ENCODE data around the gene LMBRD2. TPM values are rescaled to one million over a fixed set of nuclear protein-coding genes. Genes with fewer than 3 reads are reported as not detected.

LMBRD2 gene
- polyA plus RNA-seq, 3 donors, result 2.1 to 6.4 (median 2.3) TPM

- H3K36me3 Mint-ChIP-seq, result peaks cover 82 to 95% of the 10 kb centered on the region in 2 donors
Measured at GRCh38 chr5:36170832-36171424, 19.2 kb upstream of the LMBRD2 start.

DNA sequence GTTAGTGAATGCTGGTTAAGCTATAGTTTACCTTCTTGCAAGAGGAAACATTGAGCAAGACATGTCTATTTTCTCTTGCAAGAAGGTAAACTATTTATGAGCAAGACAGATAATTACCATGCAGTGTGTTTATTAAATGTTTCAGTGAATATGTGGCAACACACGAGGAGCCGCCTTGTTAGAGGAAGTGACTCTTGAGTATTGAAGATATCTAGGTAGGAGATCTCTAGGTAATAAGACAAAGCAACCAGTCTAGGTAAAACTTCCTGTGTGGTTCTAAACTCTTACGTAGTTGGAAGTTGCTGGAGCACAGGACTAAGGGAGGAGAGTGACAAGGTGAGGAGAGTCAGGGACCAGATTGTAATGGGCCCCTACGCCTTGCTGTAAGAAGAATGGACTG is 17.1 kb upstream of the LMBRD2 start:
- Histone ChIP-seq H3K4me2 (replicated peaks; ENCODE audit: extremely low read depth, low read length, poor library complexity, severe bottlenecking) (no peak overlapping the region), H3K27ac (ENCODE audit: low read depth in 1 of 2, low read length in 2 of 2) (no peak overlapping the region), H3K9me3 (replicated peaks in 1 of 2; ENCODE audit: control insufficient read depth in 1 of 2, insufficient read depth in 1 of 2, low read length in 2 of 2) (no peaks in the 10 kb centered on the region), H3K79me2 (ENCODE audit: insufficient read depth, low read length) (peaks cover 17% of the 10 kb centered on the region), H3K27me3 (ENCODE audit: control insufficient read depth in 2 of 2, insufficient read depth in 2 of 2, low read length in 2 of 2) (no peaks in the 10 kb centered on the region), H3K36me3 (replicated peaks in 1 of 2; ENCODE audit: control insufficient read depth in 1 of 2, insufficient read depth in 2 of 2, low read length in 2 of 2) (peaks cover 89 to 100% of the 10 kb centered on the region in 2 donors), H4K20me1 (ENCODE audit: insufficient read depth, low read length) (no peaks in the 10 kb centered on the region), H3K4me1 (ENCODE audit: control insufficient read depth in 1 of 2, insufficient read depth in 2 of 2, low read length in 2 of 2) (no peaks in the 10 kb centered on the region), H2AFZ (ENCODE audit: insufficient read depth, low read depth, low read length, poor library complexity, severe bottlenecking) (no peak overlapping the region), H3K9ac (ENCODE audit: insufficient read depth, low read length, poor library complexity, severe bottlenecking) (no peak overlapping the region), H3K4me3 (replicated peaks in 1 of 3; ENCODE audit: low read depth in 2 of 3, low read length in 3 of 3) (no peak overlapping the region)
- TF ChIP-seq, protein P1, sequence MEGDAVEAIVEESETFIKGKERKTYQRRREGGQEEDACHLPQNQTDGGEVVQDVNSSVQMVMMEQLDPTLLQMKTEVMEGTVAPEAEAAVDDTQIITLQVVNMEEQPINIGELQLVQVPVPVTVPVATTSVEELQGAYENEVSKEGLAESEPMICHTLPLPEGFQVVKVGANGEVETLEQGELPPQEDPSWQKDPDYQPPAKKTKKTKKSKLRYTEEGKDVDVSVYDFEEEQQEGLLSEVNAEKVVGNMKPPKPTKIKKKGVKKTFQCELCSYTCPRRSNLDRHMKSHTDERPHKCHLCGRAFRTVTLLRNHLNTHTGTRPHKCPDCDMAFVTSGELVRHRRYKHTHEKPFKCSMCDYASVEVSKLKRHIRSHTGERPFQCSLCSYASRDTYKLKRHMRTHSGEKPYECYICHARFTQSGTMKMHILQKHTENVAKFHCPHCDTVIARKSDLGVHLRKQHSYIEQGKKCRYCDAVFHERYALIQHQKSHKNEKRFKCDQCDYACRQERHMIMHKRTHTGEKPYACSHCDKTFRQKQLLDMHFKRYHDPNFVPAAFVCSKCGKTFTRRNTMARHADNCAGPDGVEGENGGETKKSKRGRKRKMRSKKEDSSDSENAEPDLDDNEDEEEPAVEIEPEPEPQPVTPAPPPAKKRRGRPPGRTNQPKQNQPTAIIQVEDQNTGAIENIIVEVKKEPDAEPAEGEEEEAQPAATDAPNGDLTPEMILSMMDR (IDR thresholded peaks at IDR 0.05), result no peak
- Mint-ChIP-seq H3K36me3 (peaks cover 81 to 85% of the 10 kb centered on the region in 2 donors), H3K27ac (peak overlapping the region in 2 of 7 donors; percentile 17 to 24), H3K4me1 (no peaks in the 10 kb centered on the region), H3K27me3 (ENCODE audit: low read depth in 3 of 3) (no peaks in the 10 kb centered on the region), H3K9me3 (peaks cover 0 to 2% (median 0%) of the 10 kb centered on the region in 7 donors), H3K4me3 (no peak overlapping the region)
- 64% methylated on average over 4 of the region's 4 CpGs for WGBS (ENCODE audit: insufficient coverage)
- no peak for DNase-seq
- intact Hi-C loops (cut with micrococcal nuclease), result no loop called here

More at GRCh38 chr5:36170832-36171424, 19.2 kb upstream of the LMBRD2 start:
- H3K27me3 Mint-ChIP-seq (ENCODE audit: low read depth in 3 of 3), result no peaks in the 10 kb centered on the region
- no peak overlapping the region for H3K27ac Mint-ChIP-seq
- H3K4me2 ChIP-seq (replicated peaks; ENCODE audit: extremely low read depth, low read length, poor library complexity, severe bottlenecking), result no peak overlapping the region
- no peaks in the 10 kb centered on the region for H3K4me1 ChIP-seq (ENCODE audit: control insufficient read depth in 1 of 2, insufficient read depth in 2 of 2, low read length in 2 of 2)
- H3K4me1 Mint-ChIP-seq, result no peaks in the 10 kb centered on the region
- H3K9me3 Mint-ChIP-seq, result peaks cover 0 to 2% (median 0%) of the 10 kb centered on the region in 7 donors
- no peak for DNase-seq
- H3K27me3 ChIP-seq (ENCODE audit: control insufficient read depth in 2 of 2, insufficient read depth in 2 of 2, low read length in 2 of 2), result no peaks in the 10 kb centered on the region
- TF ChIP-seq, protein P1 (IDR thresholded peaks at IDR 0.05), result no peak
- WGBS (ENCODE audit: insufficient coverage), result 100% methylated on average over 1 of the region's 5 CpGs
- no peak overlapping the region for H3K4me3 Mint-ChIP-seq
- H3K9ac ChIP-seq (ENCODE audit: insufficient read depth, low read length, poor library complexity, severe bottlenecking), result no peak overlapping the region
- H3K79me2 ChIP-seq (ENCODE audit: insufficient read depth, low read length), result peaks cover 6% of the 10 kb centered on the region
- no peaks in the 10 kb centered on the region for H3K9me3 ChIP-seq (replicated peaks in 1 of 2; ENCODE audit: control insufficient read depth in 1 of 2, insufficient read depth in 1 of 2, low read length in 2 of 2)
- no peak overlapping the region for H3K27ac ChIP-seq (ENCODE audit: low read depth in 1 of 2, low read length in 2 of 2)
- no peaks in the 10 kb centered on the region for H4K20me1 ChIP-seq (ENCODE audit: insufficient read depth, low read length)
- intact Hi-C loops (cut with micrococcal nuclease), result no loop called here
- H3K4me3 ChIP-seq (replicated peaks in 1 of 3; ENCODE audit: low read depth in 2 of 3, low read length in 3 of 3), result no peak overlapping the region
- no peak overlapping the region for H2AFZ ChIP-seq (ENCODE audit: insufficient read depth, low read depth, low read length, poor library complexity, severe bottlenecking)
- H3K36me3 ChIP-seq (replicated peaks in 1 of 2; ENCODE audit: control insufficient read depth in 1 of 2, insufficient read depth in 2 of 2, low read length in 2 of 2), result peaks cover 87 to 100% of the 10 kb centered on the region in 2 donors
